LNCAP (cell line): ENCODE results near the gene HCFC1.
A peak's percentile ranks its signal among the peaks of the same experiment; 100 is the strongest.

ENCODE experiments used
- CTCF ChIP-seq: fragments of 450-650 bp; IDR thresholded peaks from 2 replicates; pipeline ENCODE4 v1.5.1; 2017; ENCODE audit warnings: mild to moderate bottlenecking

Gene HCFC1

GRCh38 chrX:153925387-153925738 lies 46.3 kb downstream of the HCFC1 start:
- TF ChIP-seq CTCF, result no peak

- no peak for TF ChIP-seq CTCF
These were observed 47.3 kb downstream of the HCFC1 start for GRCh38 chrX:153924149-153924861.

- peak; percentile 53 for TF ChIP-seq CTCF
These were observed 48.4 kb downstream of the HCFC1 start for GRCh38 chrX:153922932-153923857.

- TF ChIP-seq CTCF, result no peak
These were observed 49.8 kb downstream of the HCFC1 start for GRCh38 chrX:153921511-153922446.

- TF ChIP-seq CTCF, result no peak
These were observed 50.5 kb downstream of the HCFC1 start for GRCh38 chrX:153921070-153921469.

GRCh38 chrX:153920546-153920945 lies 51.1 kb downstream of the HCFC1 start:
- no peak for TF ChIP-seq CTCF

GRCh38 chrX:153919281-153919680 lies 52.3 kb downstream of the HCFC1 start:
- TF ChIP-seq CTCF, result no peak
